ENCODE results near the gene CFAP100. TPM values are rescaled to one million over a fixed set of nuclear protein-coding genes. Genes with fewer than 3 reads are reported as not detected.
A peak's percentile ranks its signal among the peaks of the same experiment; 100 is the strongest.

The CFAP100 gene
- total RNA-seq, 4 donors from 2014 or later: 0.98 to 2.8 TPM; not detected in 2

- Histone ChIP-seq H3K4me1 (no peaks in the 10 kb centered on the region), H3K9me3 (no peaks in the 10 kb centered on the region), H3K27ac (no peak overlapping the region), H3K36me3 (no peaks in the 10 kb centered on the region), H3K4me3 (no peak overlapping the region), H3K27me3 (no peaks in the 10 kb centered on the region)
- TF ChIP-seq POLR2A (IDR thresholded peaks at IDR 0.05) (no peak), CTCF (IDR thresholded peaks at IDR 0.05) (no peak)
- intact Hi-C loops (cut with DNase I; ENCODE audit: low total_unique reads): loop anchor here (5.0 kb wide), 1 partner anchor 135 kb away; no protein-coding TSS in a partner anchor
- no peak for DNase-seq
These were observed 2.5 kb upstream of the CFAP100 start for GRCh38 chr3:126392246-126392645.

GRCh38 chr3:126393563-126393962 is 1.1 kb upstream of the CFAP100 start:
- no peaks in the 10 kb centered on the region for H3K9me3 ChIP-seq
- H3K27me3 ChIP-seq: no peaks in the 10 kb centered on the region
- TF ChIP-seq CTCF (IDR thresholded peaks at IDR 0.05) (no peak), POLR2A (IDR thresholded peaks at IDR 0.05) (no peak)
- intact Hi-C loops (cut with DNase I; ENCODE audit: low total_unique reads): loop anchor here (5.0 kb wide), 1 partner anchor 136 kb away; no protein-coding TSS in a partner anchor
- H3K27ac ChIP-seq: no peak overlapping the region
- no peaks in the 10 kb centered on the region for H3K4me1 ChIP-seq
- no peak overlapping the region for H3K4me3 ChIP-seq
- H3K36me3 ChIP-seq: no peaks in the 10 kb centered on the region
- DNase-seq: no peak

GRCh38 chr3:126394977-126395321 is 240 bp downstream of the CFAP100 start:
- no peak overlapping the region for H3K4me3 ChIP-seq
- H3K27me3 ChIP-seq: no peaks in the 10 kb centered on the region
- no peaks in the 10 kb centered on the region for H3K36me3 ChIP-seq
- intact Hi-C loops (cut with DNase I; ENCODE audit: low total_unique reads): loop anchor here (5.0 kb wide), 2 partner anchors 138 to 263 kb away; no protein-coding TSS in a partner anchor
- H3K4me1 ChIP-seq: no peaks in the 10 kb centered on the region
- TF ChIP-seq CTCF (IDR thresholded peaks at IDR 0.05) (no peak), POLR2A (IDR thresholded peaks at IDR 0.05) (peak in 1 of 2 donors; percentile 4)
- no peak overlapping the region for H3K27ac ChIP-seq
- no peaks in the 10 kb centered on the region for H3K9me3 ChIP-seq
- no peak for DNase-seq

GRCh38 chr3:126395846-126396513 is 1.3 kb downstream of the CFAP100 start:
- DNase-seq: no peak

More at GRCh38 chr3:126395846-126396513, 1.3 kb downstream of the CFAP100 start:
- intact Hi-C loops (cut with DNase I; ENCODE audit: low total_unique reads): loop anchor here (5.0 kb wide), 1 partner anchor 264 kb away; no protein-coding TSS in a partner anchor
- Histone ChIP-seq H3K9me3 (no peaks in the 10 kb centered on the region), H3K36me3 (no peaks in the 10 kb centered on the region), H3K27me3 (no peaks in the 10 kb centered on the region), H3K4me3 (no peak overlapping the region), H3K4me1 (no peaks in the 10 kb centered on the region), H3K27ac (no peak overlapping the region)
- no peak for TF ChIP-seq POLR2A (IDR thresholded peaks at IDR 0.05)
- TF ChIP-seq CTCF (IDR thresholded peaks at IDR 0.05): no peak
